ENCODE measurements around the gene CUL9. TPM values are rescaled to one million over a fixed set of nuclear protein-coding genes. Genes with fewer than 3 reads are reported as not detected.

The CUL9 gene
- total RNA-seq, 1 experiment from 2014 or later: 15.2 TPM

DNA sequence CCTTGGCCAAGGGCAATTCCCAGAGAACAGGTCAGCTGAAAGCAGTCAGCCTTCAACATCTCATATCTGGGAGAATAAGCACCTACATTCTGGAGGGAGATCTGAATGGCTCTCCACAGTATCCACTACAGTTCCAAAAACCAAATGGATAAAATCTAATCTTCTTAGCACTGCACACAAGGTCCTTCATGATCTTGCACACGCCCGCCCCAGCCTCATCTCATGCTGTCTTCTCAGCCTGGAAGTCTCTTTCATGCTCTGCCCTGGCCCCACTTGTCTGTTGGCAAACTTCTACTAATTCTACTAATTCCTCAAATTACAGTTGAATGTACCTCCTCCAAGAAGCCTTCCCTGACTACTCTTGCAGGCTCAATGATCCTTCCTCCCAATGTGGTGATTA is 59.5 kb downstream of the CUL9 start:
- no peaks in the 10 kb centered on the region for H3K23me2 ChIP-seq (ENCODE audit: insufficient read length, low read depth, low read length, poor library complexity, severe bottlenecking)
- no peak overlapping the region for H4K8ac ChIP-seq (replicated peaks; ENCODE audit: insufficient read length, low read depth, low read length)
- H3K4me3 Mint-ChIP-seq: no peak overlapping the region
- no peak overlapping the region for H2AK5ac ChIP-seq (ENCODE audit: insufficient read length, low read length)
- H3K4me1 Mint-ChIP-seq: peaks cover 0 to 6% of the 10 kb centered on the region in 2 experiments
- H4K91ac ChIP-seq (ENCODE audit: insufficient read length, low read depth, low read length): no peak overlapping the region
- H3K4me1 ChIP-seq (ENCODE audit: insufficient read depth, low read length): no peaks in the 10 kb centered on the region
- H4K5ac ChIP-seq (ENCODE audit: insufficient read length, low read depth, low read length): no peak overlapping the region
- DNase-seq: no peak
- H3K4ac ChIP-seq (ENCODE audit: low read depth, low read length): no peak overlapping the region
- H4K20me1 ChIP-seq (ENCODE audit: control insufficient read depth, insufficient read depth, insufficient read length): no peaks in the 10 kb centered on the region
- H3K27me3 ChIP-seq (ENCODE audit: insufficient read depth, low read length): peaks cover 25% of the 10 kb centered on the region; the same call in 1 of the 2 replicates
- TF ChIP-seq CTCF (conservative IDR thresholded peaks at IDR 0.05): no peak
- H3K23ac ChIP-seq (ENCODE audit: insufficient read length, low read depth, low read length): no peak overlapping the region
- H3K27ac ChIP-seq (ENCODE audit: insufficient read length, low read depth, low read length): no peak overlapping the region
- no peaks in the 10 kb centered on the region for H3K36me3 Mint-ChIP-seq (ENCODE audit: insufficient read depth in 1 of 3, low read depth in 3 of 3)
- WGBS (ENCODE audit: extremely low coverage, insufficient read length, low lambda C conversion rate): no CpG with 5 or more reads among the region's 2 CpGs
- H2BK20ac ChIP-seq (ENCODE audit: low read depth, low read length, poor library complexity, severe bottlenecking): no peak overlapping the region
- no peak overlapping the region for H2BK15ac ChIP-seq (ENCODE audit: low read depth, low read length)
- H3K27ac Mint-ChIP-seq: no peak overlapping the region
- H3K27me3 Mint-ChIP-seq (ENCODE audit: low read depth): peaks cover 23% of the 10 kb centered on the region
- H3K79me2 ChIP-seq (ENCODE audit: insufficient read depth, low read length): no peaks in the 10 kb centered on the region
- no peaks in the 10 kb centered on the region for H3K79me1 ChIP-seq (ENCODE audit: insufficient read depth, low read depth, low read length, poor library complexity, severe bottlenecking)
- H2AFZ ChIP-seq (ENCODE audit: low read length): no peak overlapping the region
- H2BK5ac ChIP-seq (ENCODE audit: insufficient read length, low read length): no peak overlapping the region
- no peak overlapping the region for H3K56ac ChIP-seq (ENCODE audit: insufficient read length, low read depth, low read length)
- no peak overlapping the region for H3K18ac ChIP-seq (ENCODE audit: insufficient read length, low read depth, low read length)
- no peak overlapping the region for H2BK12ac ChIP-seq (ENCODE audit: insufficient read length, low read depth, low read length)
- H3K9me3 ChIP-seq (ENCODE audit: control insufficient read depth, low read depth, low read length): no peaks in the 10 kb centered on the region
- H3K4me2 ChIP-seq (ENCODE audit: insufficient read depth, insufficient read length, low read length): no peak overlapping the region
- H3T11ph ChIP-seq (ENCODE audit: low read length): no peak overlapping the region
- peaks cover 2 to 4% of the 10 kb centered on the region in 2 experiments; a peak in 4 of 5 replicates for H3K9me3 Mint-ChIP-seq
- H3K9ac ChIP-seq (ENCODE audit: extremely low read depth, insufficient read length, low read length): no peak overlapping the region
- no peak overlapping the region for H3K14ac ChIP-seq (ENCODE audit: insufficient read depth, low read length)
- no peak overlapping the region for H2BK120ac ChIP-seq (ENCODE audit: low read depth, low read length, poor library complexity, severe bottlenecking)
